Erythroblast (primary cell): ENCODE measurements around the gene DOCK1.

ENCODE experiments used
- GATA1 ChIP-seq: IDR thresholded peaks from 2 replicates; pipeline ENCODE4 v1.6.1; 2011; ENCODE audit warnings: low read depth, mild to moderate bottlenecking, control low read depth, low read length, moderate library complexity
- POLR2A ChIP-seq: IDR thresholded peaks from 2 replicates; pipeline ENCODE4 v1.6.1; 2011; ENCODE audit warnings: mild to moderate bottlenecking, low read length

- TF ChIP-seq GATA1, result no peak
- TF ChIP-seq POLR2A, result no peak
These were observed 397.9 kb downstream of the DOCK1 start for GRCh38 chr10:127303105-127303504.
